Nephron (organoid): ENCODE results near the gene CROCC2.

Experiments used
- H3K27ac Mint-ChIP-seq, 3 experiments: 2 replicates each; pipeline ENCODE4 v1.8.0; 2020; ENCODE audit warnings: mixed read lengths in 3 of 3, mild to moderate bottlenecking in 2 of 3, moderate library complexity in 1 of 3
- H3K27me3 Mint-ChIP-seq: 2 replicates; pipeline ENCODE4 v1.8.0; 2021; ENCODE audit warnings: low read depth, mild to moderate bottlenecking, moderate library complexity, mixed read lengths
- H3K36me3 Mint-ChIP-seq: 2 replicates; pipeline ENCODE4 v1.8.0; 2020; ENCODE audit warnings: low read depth, mixed read lengths
- H3K4me1 Mint-ChIP-seq: 2 replicates; pipeline ENCODE4 v1.8.0; 2020; ENCODE audit warnings: mixed read lengths
- H3K4me3 Mint-ChIP-seq, 3 experiments: 2 replicates each; pipeline ENCODE4 v1.8.0; 2020; ENCODE audit warnings: mild to moderate bottlenecking in 3 of 3, mixed read lengths in 3 of 3, moderate library complexity in 2 of 3
- H3K9me3 Mint-ChIP-seq: 2 replicates; pipeline ENCODE4 v1.8.0; 2020; ENCODE audit warnings: mixed read lengths
- CTCF ChIP-seq, 3 experiments: fragments of 200-600 bp; sonication (generic); IDR thresholded peaks; one replicate each; pipeline ENCODE4 v1.5.0; 2021; ENCODE audit warnings: antibody characterized with exemption in 3 of 3; ENCODE audit not compliant: unreplicated experiment in 3 of 3

Gene CROCC2

GRCh38 chr2:240875228-240876034 lies 30.7 kb upstream of the CROCC2 start:
- Mint-ChIP-seq H3K9me3 (no peaks in the 10 kb centered on the region), H3K27ac (no peak overlapping the region), H3K27me3 (peaks cover 10% of the 10 kb centered on the region), H3K4me3 (no peak overlapping the region), H3K36me3 (no peaks in the 10 kb centered on the region), H3K4me1 (no peaks in the 10 kb centered on the region)
- no peak for TF ChIP-seq CTCF (IDR thresholded peaks at IDR 0.05; ENCODE audit: unreplicated experiment in 3 of 3)

- Mint-ChIP-seq H3K4me3 (no peak overlapping the region), H3K4me1 (no peaks in the 10 kb centered on the region), H3K9me3 (no peaks in the 10 kb centered on the region), H3K27me3 (peaks cover 12% of the 10 kb centered on the region), H3K36me3 (no peaks in the 10 kb centered on the region), H3K27ac (no peak overlapping the region)
- TF ChIP-seq CTCF (IDR thresholded peaks at IDR 0.05; ENCODE audit: unreplicated experiment in 3 of 3), result no peak
Observed at GRCh38 chr2:240876035-240876474, 30.1 kb upstream of the CROCC2 start.

- Mint-ChIP-seq H3K4me1 (no peaks in the 10 kb centered on the region), H3K27ac (no peak overlapping the region), H3K27me3 (peaks cover 12% of the 10 kb centered on the region), H3K9me3 (no peaks in the 10 kb centered on the region), H3K4me3 (no peak overlapping the region), H3K36me3 (no peaks in the 10 kb centered on the region)
- TF ChIP-seq CTCF (IDR thresholded peaks at IDR 0.05; ENCODE audit: unreplicated experiment in 3 of 3), result no peak
Observed at GRCh38 chr2:240876475-240877251, 29.5 kb upstream of the CROCC2 start.

GRCh38 chr2:240877460-240878340 lies 28.4 kb upstream of the CROCC2 start:
- Mint-ChIP-seq H3K27me3 (peaks cover 12% of the 10 kb centered on the region), H3K9me3 (no peaks in the 10 kb centered on the region), H3K27ac (no peak overlapping the region), H3K4me1 (no peaks in the 10 kb centered on the region), H3K4me3 (no peak overlapping the region), H3K36me3 (no peaks in the 10 kb centered on the region)
- no peak for TF ChIP-seq CTCF (IDR thresholded peaks at IDR 0.05; ENCODE audit: unreplicated experiment in 3 of 3)

GRCh38 chr2:240878341-240878936 lies 27.7 kb upstream of the CROCC2 start:
- TF ChIP-seq CTCF (IDR thresholded peaks at IDR 0.05; ENCODE audit: unreplicated experiment in 3 of 3), result no peak
- Mint-ChIP-seq H3K27ac (no peak overlapping the region), H3K36me3 (no peaks in the 10 kb centered on the region)

More at GRCh38 chr2:240878341-240878936, 27.7 kb upstream of the CROCC2 start:
- peaks cover 12% of the 10 kb centered on the region for H3K27me3 Mint-ChIP-seq
- H3K4me1 Mint-ChIP-seq, result no peaks in the 10 kb centered on the region
- H3K4me3 Mint-ChIP-seq, result no peak overlapping the region
- H3K9me3 Mint-ChIP-seq, result no peaks in the 10 kb centered on the region
